Measurements from ENCODE around the gene TOB1.

The TOB1 gene

GRCh38 chr17:50843150-50843905, 22.8 kb downstream of the TOB1 start:
- Histone ChIP-seq H3K9ac (ENCODE audit: insufficient read length, low read depth) (no peak overlapping the region), H3K36me3 (ENCODE audit: insufficient read depth, insufficient read length, low read length) (no peaks in the 10 kb centered on the region), H3K4me3 (ENCODE audit: insufficient read length, low read depth) (no peak overlapping the region), H3K27me3 (ENCODE audit: insufficient read depth, insufficient read length) (no peaks in the 10 kb centered on the region), H3K9me3 (ENCODE audit: insufficient read depth, low read length) (no peaks in the 10 kb centered on the region), H3K4me1 (ENCODE audit: insufficient read depth, insufficient read length) (peaks cover 16% of the 10 kb centered on the region)
- TF ChIP-seq ZNF274 (IDR thresholded peaks at IDR 0.05; ENCODE audit: low read depth, low read length) (no peak), YY1 (IDR thresholded peaks at IDR 0.05; ENCODE audit: insufficient read depth, insufficient read length) (no peak), SUZ12 (IDR thresholded peaks at IDR 0.05; ENCODE audit: extremely low read depth, insufficient read depth, insufficient read length) (no peak)
- DNase-seq (ENCODE audit: low read depth, low spot score), result no peak

GRCh38 chr17:50842506-50843149, 23.5 kb downstream of the TOB1 start:
- Histone ChIP-seq H3K4me1 (ENCODE audit: insufficient read depth, insufficient read length) (peaks cover 16% of the 10 kb centered on the region), H3K9ac (ENCODE audit: insufficient read length, low read depth) (no peak overlapping the region), H3K9me3 (ENCODE audit: insufficient read depth, low read length) (no peaks in the 10 kb centered on the region), H3K4me3 (ENCODE audit: insufficient read length, low read depth) (no peak overlapping the region), H3K36me3 (ENCODE audit: insufficient read depth, insufficient read length, low read length) (no peaks in the 10 kb centered on the region), H3K27me3 (ENCODE audit: insufficient read depth, insufficient read length) (no peaks in the 10 kb centered on the region)
- DNase-seq (ENCODE audit: low read depth, low spot score), result no peak
- TF ChIP-seq SUZ12 (IDR thresholded peaks at IDR 0.05; ENCODE audit: extremely low read depth, insufficient read depth, insufficient read length) (no peak), ZNF274 (IDR thresholded peaks at IDR 0.05; ENCODE audit: low read depth, low read length) (no peak), YY1 (IDR thresholded peaks at IDR 0.05; ENCODE audit: insufficient read depth, insufficient read length) (no peak)

GRCh38 chr17:50841949-50842354, 24.2 kb downstream of the TOB1 start:
- Histone ChIP-seq H3K4me3 (ENCODE audit: insufficient read length, low read depth) (no peak overlapping the region), H3K9ac (ENCODE audit: insufficient read length, low read depth) (no peak overlapping the region), H3K9me3 (ENCODE audit: insufficient read depth, low read length) (no peaks in the 10 kb centered on the region), H3K36me3 (ENCODE audit: insufficient read depth, insufficient read length, low read length) (no peaks in the 10 kb centered on the region), H3K4me1 (ENCODE audit: insufficient read depth, insufficient read length) (peaks cover 16% of the 10 kb centered on the region), H3K27me3 (ENCODE audit: insufficient read depth, insufficient read length) (no peaks in the 10 kb centered on the region)
- TF ChIP-seq YY1 (IDR thresholded peaks at IDR 0.05; ENCODE audit: insufficient read depth, insufficient read length), result no peak
- peak; percentile 54 for DNase-seq (ENCODE audit: low read depth, low spot score)

GRCh38 chr17:50841277-50841948, 24.7 kb downstream of the TOB1 start:
- H3K4me1 ChIP-seq (ENCODE audit: insufficient read depth, insufficient read length), result peaks cover 16% of the 10 kb centered on the region
- H3K27me3 ChIP-seq (ENCODE audit: insufficient read depth, insufficient read length), result no peaks in the 10 kb centered on the region
- no peak for TF ChIP-seq ZNF274 (IDR thresholded peaks at IDR 0.05; ENCODE audit: low read depth, low read length)
- no peak for TF ChIP-seq SUZ12 (IDR thresholded peaks at IDR 0.05; ENCODE audit: extremely low read depth, insufficient read depth, insufficient read length)
- TF ChIP-seq YY1 (IDR thresholded peaks at IDR 0.05; ENCODE audit: insufficient read depth, insufficient read length), result no peak
- no peak overlapping the region for H3K4me3 ChIP-seq (ENCODE audit: insufficient read length, low read depth)
- no peaks in the 10 kb centered on the region for H3K9me3 ChIP-seq (ENCODE audit: insufficient read depth, low read length)
- H3K36me3 ChIP-seq (ENCODE audit: insufficient read depth, insufficient read length, low read length), result no peaks in the 10 kb centered on the region
- peak overlapping the region; percentile 13 for H3K9ac ChIP-seq (ENCODE audit: insufficient read length, low read depth)
- DNase-seq (ENCODE audit: low read depth, low spot score), result no peak

GRCh38 chr17:50840311-50840851, 25.8 kb downstream of the TOB1 start:
- TF ChIP-seq SUZ12 (IDR thresholded peaks at IDR 0.05; ENCODE audit: extremely low read depth, insufficient read depth, insufficient read length) (no peak), ZNF274 (IDR thresholded peaks at IDR 0.05; ENCODE audit: low read depth, low read length) (no peak), YY1 (IDR thresholded peaks at IDR 0.05; ENCODE audit: insufficient read depth, insufficient read length) (no peak)
- H3K4me1 ChIP-seq (ENCODE audit: insufficient read depth, insufficient read length), result peaks cover 10% of the 10 kb centered on the region
- no peaks in the 10 kb centered on the region for H3K9me3 ChIP-seq (ENCODE audit: insufficient read depth, low read length)
- no peaks in the 10 kb centered on the region for H3K36me3 ChIP-seq (ENCODE audit: insufficient read depth, insufficient read length, low read length)
- H3K27me3 ChIP-seq (ENCODE audit: insufficient read depth, insufficient read length), result no peaks in the 10 kb centered on the region
- H3K9ac ChIP-seq (ENCODE audit: insufficient read length, low read depth), result no peak overlapping the region
- DNase-seq (ENCODE audit: low read depth, low spot score), result no peak
- H3K4me3 ChIP-seq (ENCODE audit: insufficient read length, low read depth), result no peak overlapping the region

- no peak for TF ChIP-seq ZNF274 (IDR thresholded peaks at IDR 0.05; ENCODE audit: low read depth, low read length)
- TF ChIP-seq SUZ12 (IDR thresholded peaks at IDR 0.05; ENCODE audit: extremely low read depth, insufficient read depth, insufficient read length), result no peak
- TF ChIP-seq YY1 (IDR thresholded peaks at IDR 0.05; ENCODE audit: insufficient read depth, insufficient read length), result no peak
- peaks cover 12% of the 10 kb centered on the region for H3K4me1 ChIP-seq (ENCODE audit: insufficient read depth, insufficient read length)
- no peaks in the 10 kb centered on the region for H3K9me3 ChIP-seq (ENCODE audit: insufficient read depth, low read length)
- no peaks in the 10 kb centered on the region for H3K36me3 ChIP-seq (ENCODE audit: insufficient read depth, insufficient read length, low read length)
- no peak overlapping the region for H3K4me3 ChIP-seq (ENCODE audit: insufficient read length, low read depth)
- H3K27me3 ChIP-seq (ENCODE audit: insufficient read depth, insufficient read length), result no peaks in the 10 kb centered on the region
- no peak for DNase-seq (ENCODE audit: low read depth, low spot score)
- no peak overlapping the region for H3K9ac ChIP-seq (ENCODE audit: insufficient read length, low read depth)
Measured at GRCh38 chr17:50839591-50840310, 26.4 kb downstream of the TOB1 start.

Data from NT2/D1 (cell line).